Measurements from ENCODE around the gene AEBP2.

Gene AEBP2

DNA sequence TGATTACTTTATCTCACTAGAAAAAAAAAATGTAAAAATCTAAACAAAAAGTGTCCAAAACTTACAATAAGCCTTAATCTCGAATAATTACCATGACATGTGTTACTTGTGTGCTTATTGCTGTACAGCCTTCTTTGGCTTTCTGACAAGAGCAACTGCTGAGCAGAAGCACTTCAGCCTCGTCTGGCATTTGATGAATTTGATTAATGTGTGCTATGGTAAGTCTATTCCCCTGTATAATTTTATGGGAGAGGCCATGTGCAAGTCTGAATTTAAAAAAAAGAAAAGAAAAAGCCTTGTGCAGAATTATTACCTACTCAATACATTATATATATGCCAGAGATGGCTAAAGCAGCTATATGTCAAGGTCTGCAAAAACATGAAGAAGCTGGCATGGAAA, 113.9 kb downstream of the AEBP2 start:
- DNase-seq (ENCODE audit: low spot score): no peak

DNA sequence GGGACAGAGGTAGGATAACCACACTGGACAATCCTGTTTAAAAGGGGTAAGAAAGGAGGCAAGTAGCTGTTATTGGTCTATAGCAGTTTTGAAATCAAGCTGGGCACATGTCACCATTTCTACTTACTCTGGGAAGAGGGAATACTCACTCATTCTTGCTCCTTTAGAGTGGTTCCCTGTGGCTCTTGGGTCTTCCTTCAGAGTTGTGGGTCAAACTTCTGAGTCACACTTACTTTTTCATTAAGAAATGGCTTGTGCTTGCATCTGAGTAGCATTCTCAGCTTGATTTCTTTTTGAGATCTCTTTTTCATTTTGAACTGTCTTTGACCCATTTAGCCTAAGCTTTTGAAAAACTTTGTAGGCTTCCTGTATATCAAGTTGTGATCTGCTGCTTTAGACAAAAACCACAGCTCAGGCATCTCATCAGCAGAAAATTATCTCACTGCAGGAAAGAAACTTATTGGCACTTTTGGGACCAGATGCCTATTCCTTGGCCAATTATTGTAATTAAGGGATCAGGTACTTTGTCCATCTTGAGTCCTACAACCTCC, 122.2 kb downstream of the AEBP2 start:
- no peak for DNase-seq (ENCODE audit: low spot score)

All from globus pallidus (tissue), 1 donor.